Tibial artery (tissue), 4 donors: ENCODE results near the gene GGT6.

Source experiments
- DNase-seq, 2 donors: peaks; one replicate each; pipeline ENCODE4 v3.0.0-alpha.2; 2019
- H3K27ac ChIP-seq, 2 donors: fragments of 200-600 bp; sonication (generic) in 1 of 2; 1 replicate in 1 of 2; 2 replicates in 1 of 2; pipeline ENCODE4 v1.5.1; 2018 to 2019; ENCODE audit warnings: mild to moderate bottlenecking in 1 of 2
- H3K27me3 ChIP-seq, 2 donors: fragments of 200-600 bp; sonication (generic) in 1 of 2; one replicate each; pipeline versions ENCODE4 v1.5.1 to v1.6.0; 2016 to 2019
- H3K36me3 ChIP-seq, 3 donors: fragments of 200-600 bp; sonication (generic) in 2 of 3; one replicate each; pipeline ENCODE4 v1.5.1; 2016 to 2019; ENCODE audit warnings: mild to moderate bottlenecking in 2 of 3
- H3K4me1 ChIP-seq, 4 donors: fragments of 200-600 bp; sonication (generic) in 2 of 4; 1 replicate in 3 of 4; 2 replicates in 1 of 4; pipeline ENCODE4 v1.5.1; 2016 to 2019
- H3K4me3 ChIP-seq, 2 donors: fragments of 200-600 bp; sonication (generic) in 1 of 2; 1 replicate in 1 of 2; 2 replicates in 1 of 2; pipeline ENCODE4 v1.5.1; 2018 to 2019; ENCODE audit warnings: mild to moderate bottlenecking in 2 of 2
- H3K9me3 ChIP-seq, 3 donors: fragments of 200-600 bp; sonication (generic) in 1 of 3; one replicate each; pipeline ENCODE4 v1.5.1; 2016 to 2019
- intact Hi-C: fragments of 100-400 bp; cut with DNase I; formaldehyde crosslinking; loops from one replicate; pipeline ENCODE4 v1.15.0; 2023; ENCODE audit warnings: low total_unique reads
- TF ChIP-seq, protein P1 (sequence below), 2 experiments: fragments of 200-600 bp in 1 of 2; fragments of 450-650 bp in 1 of 2; IDR thresholded peaks; one replicate each; pipeline ENCODE4 v1.5.1; 2017 to 2019; ENCODE audit warnings: antibody characterized with exemption in 2 of 2, mild to moderate bottlenecking in 1 of 2, moderate library complexity in 1 of 2

The GGT6 gene

DNA sequence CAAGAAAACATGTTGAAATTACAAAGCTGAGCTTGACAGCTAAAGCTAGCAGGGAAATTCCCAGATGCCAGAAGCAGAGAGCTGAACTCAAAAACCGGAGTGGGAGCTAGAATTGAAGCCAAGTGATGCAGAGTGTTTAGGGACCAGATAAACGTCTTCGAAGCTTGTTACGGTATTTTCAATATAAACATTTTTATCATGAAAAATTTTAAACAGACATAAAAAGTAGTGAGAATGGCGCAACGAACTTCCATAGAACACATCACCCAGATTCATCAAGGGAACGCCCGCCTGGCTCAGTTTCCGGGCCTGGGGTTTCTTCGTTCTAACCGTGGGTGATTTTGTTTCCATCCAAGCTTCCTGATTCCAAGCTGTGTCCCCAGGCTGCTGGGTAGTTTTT, 43.6 kb downstream of the GGT6 start:
- H3K27ac ChIP-seq, result no peak overlapping the region

DNA sequence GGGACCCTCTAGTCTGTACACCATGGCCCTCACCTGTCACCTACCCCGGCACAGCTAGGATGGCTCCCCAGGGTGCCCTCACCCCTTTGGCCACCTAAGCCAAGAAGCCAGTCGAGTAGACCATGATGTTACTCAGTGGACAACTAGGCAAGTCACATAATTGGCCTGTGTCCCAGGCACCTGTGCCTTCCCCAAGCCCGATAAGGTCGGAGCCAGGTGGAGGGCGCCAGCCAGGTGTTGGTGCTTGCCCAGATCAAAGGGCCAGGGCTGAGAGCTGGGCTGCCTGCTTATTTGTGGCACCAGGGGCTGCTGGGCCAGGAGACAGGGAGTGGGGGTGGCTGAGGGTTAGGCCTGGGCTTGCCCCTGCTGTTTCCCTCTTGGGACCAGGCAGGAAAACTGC, 44.9 kb downstream of the GGT6 start:
- no peaks in the 10 kb centered on the region for H3K27me3 ChIP-seq
- no peaks in the 10 kb centered on the region for H3K9me3 ChIP-seq
- H3K36me3 ChIP-seq, result no peaks in the 10 kb centered on the region
- intact Hi-C loops, result no loop called here
- no peak overlapping the region for H3K4me3 ChIP-seq
- H3K27ac ChIP-seq, result no peak overlapping the region
- no peak for DNase-seq
- TF ChIP-seq, protein P1, sequence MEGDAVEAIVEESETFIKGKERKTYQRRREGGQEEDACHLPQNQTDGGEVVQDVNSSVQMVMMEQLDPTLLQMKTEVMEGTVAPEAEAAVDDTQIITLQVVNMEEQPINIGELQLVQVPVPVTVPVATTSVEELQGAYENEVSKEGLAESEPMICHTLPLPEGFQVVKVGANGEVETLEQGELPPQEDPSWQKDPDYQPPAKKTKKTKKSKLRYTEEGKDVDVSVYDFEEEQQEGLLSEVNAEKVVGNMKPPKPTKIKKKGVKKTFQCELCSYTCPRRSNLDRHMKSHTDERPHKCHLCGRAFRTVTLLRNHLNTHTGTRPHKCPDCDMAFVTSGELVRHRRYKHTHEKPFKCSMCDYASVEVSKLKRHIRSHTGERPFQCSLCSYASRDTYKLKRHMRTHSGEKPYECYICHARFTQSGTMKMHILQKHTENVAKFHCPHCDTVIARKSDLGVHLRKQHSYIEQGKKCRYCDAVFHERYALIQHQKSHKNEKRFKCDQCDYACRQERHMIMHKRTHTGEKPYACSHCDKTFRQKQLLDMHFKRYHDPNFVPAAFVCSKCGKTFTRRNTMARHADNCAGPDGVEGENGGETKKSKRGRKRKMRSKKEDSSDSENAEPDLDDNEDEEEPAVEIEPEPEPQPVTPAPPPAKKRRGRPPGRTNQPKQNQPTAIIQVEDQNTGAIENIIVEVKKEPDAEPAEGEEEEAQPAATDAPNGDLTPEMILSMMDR (IDR thresholded peaks at IDR 0.05), result no peak
- peaks cover 0 to 47% (median 1%) of the 10 kb centered on the region in 4 donors for H3K4me1 ChIP-seq

More for the DNA sequence above, 43.6 kb downstream of the GGT6 start:
- no peaks in the 10 kb centered on the region for H3K9me3 ChIP-seq
- H3K36me3 ChIP-seq, result no peaks in the 10 kb centered on the region
- intact Hi-C loops, result no loop called here
- DNase-seq, result no peak
- no peak overlapping the region for H3K4me3 ChIP-seq
- TF ChIP-seq, protein P1 (IDR thresholded peaks at IDR 0.05), result no peak
- H3K4me1 ChIP-seq, result peaks cover 0 to 40% (median 0%) of the 10 kb centered on the region in 4 donors
- H3K27me3 ChIP-seq, result no peaks in the 10 kb centered on the region

DNA sequence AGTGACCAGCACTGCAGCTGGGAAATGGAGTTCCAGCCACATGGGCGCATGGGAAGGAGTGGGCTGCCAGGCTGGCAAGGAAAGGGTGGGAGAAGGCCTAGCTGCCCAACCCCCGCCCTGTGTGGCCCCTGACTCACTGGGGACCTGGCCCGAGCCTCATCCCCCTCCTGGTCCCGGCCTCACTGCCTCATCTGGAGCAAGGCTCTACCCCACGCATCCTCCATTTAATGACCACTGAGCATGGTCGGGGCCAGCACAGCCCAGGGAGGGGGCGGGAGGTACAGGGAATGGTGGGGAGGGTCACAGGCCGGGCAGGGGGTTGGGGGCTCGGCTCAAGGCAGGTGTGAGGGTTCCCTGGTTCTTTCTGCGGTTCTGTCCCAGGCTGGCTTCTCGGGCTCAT, 45.6 kb downstream of the GGT6 start:
- Histone ChIP-seq H3K9me3 (no peaks in the 10 kb centered on the region), H3K27ac (no peak overlapping the region), H3K4me1 (peaks cover 0 to 44% (median 8%) of the 10 kb centered on the region in 4 donors), H3K36me3 (no peaks in the 10 kb centered on the region), H3K4me3 (no peak overlapping the region), H3K27me3 (no peaks in the 10 kb centered on the region)
- TF ChIP-seq, protein P1 (IDR thresholded peaks at IDR 0.05), result no peak
- intact Hi-C loops, result no loop called here
- DNase-seq, result no peak

DNA sequence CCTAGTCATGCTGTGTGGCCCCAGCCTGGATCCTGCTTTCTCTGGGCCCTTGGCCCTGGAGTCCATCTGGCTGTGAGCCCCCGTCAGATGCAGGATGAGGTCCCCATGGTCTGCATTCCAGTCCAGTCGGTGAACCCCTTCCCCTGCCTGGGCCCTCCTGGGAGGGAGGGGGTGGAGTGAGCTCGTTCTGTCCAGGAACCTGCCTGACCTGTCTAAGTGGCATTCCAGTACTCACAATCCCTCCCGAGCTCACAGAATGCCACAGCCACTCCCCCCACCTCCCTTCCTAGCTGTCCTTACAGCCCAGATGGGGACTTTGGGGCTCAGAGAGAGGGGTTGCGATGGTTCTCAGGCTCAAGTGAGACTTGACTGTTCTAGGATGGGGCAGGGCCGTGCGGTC, 46.2 kb downstream of the GGT6 start:
- no peaks in the 10 kb centered on the region for H3K9me3 ChIP-seq
- H3K4me1 ChIP-seq, result peaks cover 0 to 48% (median 14%) of the 10 kb centered on the region in 4 donors
- TF ChIP-seq, protein P1 (IDR thresholded peaks at IDR 0.05), result no peak
- H3K27me3 ChIP-seq, result no peaks in the 10 kb centered on the region
- no peak overlapping the region for H3K4me3 ChIP-seq
- no peaks in the 10 kb centered on the region for H3K36me3 ChIP-seq
- intact Hi-C loops, result no loop called here
- H3K27ac ChIP-seq, result no peak overlapping the region
- no peak for DNase-seq

DNA sequence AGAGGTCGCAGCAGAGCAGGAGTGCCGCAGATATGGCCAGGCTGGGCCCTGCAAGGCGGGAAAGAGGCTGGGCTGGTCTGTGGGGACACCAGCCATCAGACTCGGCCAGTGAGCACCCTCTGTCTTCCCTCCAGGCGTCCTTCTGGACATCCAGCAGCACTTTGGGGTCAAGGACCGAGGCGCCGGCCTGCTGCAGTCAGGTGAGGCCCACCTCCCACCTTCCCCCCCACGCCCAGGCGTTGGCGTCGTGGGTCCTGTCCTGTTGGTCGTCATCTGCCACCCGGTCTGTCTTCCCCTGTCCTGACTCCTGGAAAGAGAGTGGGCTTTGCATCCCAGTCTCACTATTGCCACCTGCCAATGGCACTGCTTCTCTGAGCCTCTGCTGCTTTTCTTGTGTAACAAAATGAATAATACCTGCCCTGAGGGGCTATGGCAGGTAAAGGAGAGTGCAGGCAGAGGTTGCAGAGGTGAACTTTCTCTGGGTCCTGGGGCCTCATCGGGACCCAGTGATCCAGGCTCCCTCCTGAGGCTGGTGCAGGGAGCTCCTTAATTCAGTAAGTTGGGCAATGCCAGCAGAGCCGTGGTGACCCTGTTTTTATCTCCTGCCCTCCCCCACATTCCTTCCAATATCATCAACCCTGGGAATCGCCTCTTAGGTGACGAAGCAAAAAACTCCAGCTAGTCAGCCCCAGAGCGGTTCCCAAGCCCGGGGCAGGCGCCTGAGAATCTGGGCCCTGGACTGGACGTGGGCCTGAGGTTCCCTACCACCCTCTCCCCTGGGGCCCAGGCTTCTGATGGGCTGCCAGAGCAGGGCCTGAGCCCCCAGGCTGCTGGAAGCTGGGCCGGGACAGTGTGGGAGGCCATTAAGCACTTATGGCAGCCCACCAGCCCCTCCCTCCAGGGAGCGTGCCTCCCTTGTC, 47.0 kb downstream of the GGT6 start:
- H3K36me3 ChIP-seq, result no peaks in the 10 kb centered on the region
- H3K4me3 ChIP-seq, result no peak overlapping the region
- intact Hi-C loops, result no loop called here
- TF ChIP-seq, protein P1 (IDR thresholded peaks at IDR 0.05), result no peak
- no peaks in the 10 kb centered on the region for H3K9me3 ChIP-seq
- no peak overlapping the region for H3K27ac ChIP-seq
- peaks cover 0 to 53% (median 20%) of the 10 kb centered on the region in 4 donors for H3K4me1 ChIP-seq
- H3K27me3 ChIP-seq, result no peaks in the 10 kb centered on the region
- no peak for DNase-seq
